HCT116 (cell line): ENCODE measurements around the gene KRT38. TPM values are rescaled to one million over a fixed set of nuclear protein-coding genes. Genes with fewer than 3 reads are reported as not detected.

Experiments
- ATAC-seq: fragments of 200-7000 bp; cut with Tn5 transposase; 2 replicates; pipeline ENCODE4 v1.9.1; 2020; ENCODE audit warnings: mild to moderate bottlenecking, moderate library complexity
- BruUV-seq: library from RNA; stranded (reverse); fragments of 400-500 nt; replicated peaks from 2 replicates; lab custom pipeline; 2021; lab: Mats Ljungman, UMichigan
- CTCF ChIA-PET: fragments of 300-600 bp; sonication (Branson Sonifier 250); formaldehyde crosslinking; loops from one replicate; lab custom pipeline; 2021; ENCODE audit warnings: antibody characterized with exemption; lab: Charles Lee
- POLR2A ChIA-PET: fragments of 300-600, 350-600 bp; sonication (Branson Sonifier 250); formaldehyde crosslinking; loops from one replicate; lab custom pipeline; 2021; ENCODE audit warnings: antibody characterized with exemption; lab: Charles Lee
- RAD21 ChIA-PET, 2 experiments: fragments of 300-600 bp; sonication (Branson Sonifier 250); formaldehyde crosslinking; loops; one replicate each; lab custom pipeline; 2023; ENCODE audit warnings: low total read pairs in 2 of 2; ENCODE audit not compliant: uncharacterized antibody in 2 of 2, unreplicated experiment in 2 of 2, low non-redundant PET in 1 of 2; lab: Charles Lee
- DNase-seq: peaks from one replicate; pipeline ENCODE4 v3.0.0-alpha.2; 2010; ENCODE audit warnings: low read depth, low spot score
- H2AFZ ChIP-seq: fragments of 200-600 bp; shearing (Covaris generic), sonication (generic); 2 replicates; pipeline ENCODE4 v1.6.1; 2017; ENCODE audit warnings: low read depth, mixed run types, mixed read lengths, antibody characterized with exemption, low read length; ENCODE audit not compliant: poor library complexity, severe bottlenecking
- H3K27ac ChIP-seq: 2 replicates; pipeline ENCODE4 v1.5.1; 2012; ENCODE audit warnings: low read depth, low read length
- H3K27me3 ChIP-seq: fragments of 200-600 bp; sonication (generic); 2 replicates; pipeline ENCODE4 v1.6.1; 2016; ENCODE audit warnings: mixed run types, low read length, mixed read lengths; ENCODE audit not compliant: insufficient read depth
- H3K36me3 ChIP-seq, 2 experiments: fragments of 200-500 bp in 1 of 2; fragments of 200-600 bp in 1 of 2; sonication (Bioruptor generic) in 1 of 2; sonication (generic) in 1 of 2; 2 replicates each; pipeline versions ENCODE4 v1.5.1 to v1.6.1; 2014 to 2016; ENCODE audit warnings: low read length in 2 of 2, inconsistent platforms in 1 of 2, mixed read lengths in 1 of 2, mixed run types in 1 of 2; ENCODE audit not compliant: insufficient read depth in 2 of 2, control insufficient read depth in 1 of 2
- H3K4me1 ChIP-seq, 2 experiments: fragments of 200-600 bp in 1 of 2; sonication (generic) in 1 of 2; 2 replicates each; pipeline versions ENCODE4 v1.5.1 to v1.6.1; 2012 to 2017; ENCODE audit warnings: low read length in 2 of 2, inconsistent platforms in 1 of 2, mild to moderate bottlenecking in 1 of 2, mixed read lengths in 1 of 2, mixed run types in 1 of 2, moderate library complexity in 1 of 2; ENCODE audit not compliant: insufficient read depth in 2 of 2, control insufficient read depth in 1 of 2
- H3K4me2 ChIP-seq: fragments of 200-600 bp; sonication (generic); 2 replicates; pipeline ENCODE4 v1.6.1; 2017; ENCODE audit warnings: mixed run types, low read length, mixed read lengths
- H3K4me3 ChIP-seq, 2 experiments: fragments of 200-600 bp in 1 of 2; sonication (generic) in 1 of 2; replicated peaks in 1 of 2; 2 replicates each; pipeline ENCODE4 v1.5.1; 2011 to 2016; ENCODE audit warnings: low read length in 2 of 2, control low read depth in 1 of 2, low read depth in 1 of 2, mild to moderate bottlenecking in 1 of 2, mixed read lengths in 1 of 2, mixed run types in 1 of 2
- H3K79me2 ChIP-seq: fragments of 200-600 bp; sonication (generic); 2 replicates; pipeline ENCODE4 v1.6.1; 2017; ENCODE audit warnings: mild to moderate bottlenecking, mixed run types, low read length, moderate library complexity, mixed read lengths; ENCODE audit not compliant: insufficient read depth
- H3K9ac ChIP-seq: fragments of 200-600 bp; sonication (generic); 2 replicates; pipeline ENCODE4 v1.6.1; 2016; ENCODE audit warnings: low read length, mixed read lengths
- H3K9me2 ChIP-seq: fragments of 200-600 bp; sonication (generic), shearing (Covaris generic); 2 replicates; pipeline ENCODE4 v1.6.1; 2017; ENCODE audit warnings: mixed run types, mild to moderate bottlenecking, moderate library complexity; ENCODE audit not compliant: insufficient read depth
- H3K9me3 ChIP-seq, 2 experiments: fragments of 200-500 bp in 1 of 2; fragments of 200-600 bp in 1 of 2; sonication (Bioruptor generic) in 1 of 2; sonication (generic) in 1 of 2; 2 replicates each; pipeline ENCODE4 v1.6.1; 2014 to 2017; ENCODE audit warnings: low read length in 2 of 2, mixed read lengths in 2 of 2, inconsistent platforms in 1 of 2, low read depth in 1 of 2, mild to moderate bottlenecking in 1 of 2, mixed run types in 1 of 2, moderate library complexity in 1 of 2; ENCODE audit not compliant: control insufficient read depth in 1 of 2, insufficient read depth in 1 of 2
- H4K20me1 ChIP-seq: fragments of 200-600 bp; sonication (generic), shearing (Covaris generic); 2 replicates; pipeline ENCODE4 v1.6.1; 2017; ENCODE audit warnings: mixed run types, mild to moderate bottlenecking, moderate library complexity; ENCODE audit not compliant: insufficient read depth
- CBX3 ChIP-seq: IDR thresholded peaks from 2 replicates; pipeline ENCODE4 v1.6.1; 2012; ENCODE audit warnings: low read depth
- CEBPB ChIP-seq: IDR thresholded peaks from 2 replicates; pipeline ENCODE4 v1.6.1; 2012; ENCODE audit warnings: low read depth
- EGR1 ChIP-seq: IDR thresholded peaks from 2 replicates; pipeline ENCODE4 v1.6.1; 2012; ENCODE audit warnings: low read depth
- ELF1 ChIP-seq: IDR thresholded peaks from 2 replicates; pipeline ENCODE4 v1.6.1; 2012; ENCODE audit warnings: low read depth, borderline replicate concordance
- EZH2 ChIP-seq: fragments of 200-600 bp; sonication (generic); IDR thresholded peaks from 2 replicates; pipeline ENCODE4 v1.6.1; 2017; ENCODE audit warnings: antibody characterized with exemption, mixed run types
- EZH2phosphoT487 ChIP-seq: fragments of 200-600 bp; IDR thresholded peaks from 2 replicates; pipeline ENCODE4 v1.6.1; 2018; ENCODE audit warnings: antibody characterized with exemption, borderline replicate concordance
- FOSL1 ChIP-seq: IDR thresholded peaks from 2 replicates; pipeline ENCODE4 v1.6.1; 2012; ENCODE audit warnings: low read depth
- JUND ChIP-seq: IDR thresholded peaks from 2 replicates; pipeline ENCODE4 v1.6.1; 2012
- POLR2A ChIP-seq: IDR thresholded peaks from 2 replicates; pipeline ENCODE4 v1.7.0; 2011; ENCODE audit warnings: borderline replicate concordance; ENCODE audit not compliant: insufficient read depth, insufficient read length; ENCODE audit errors: extremely low read depth
- POLR2AphosphoS5 ChIP-seq: IDR thresholded peaks from 2 replicates; pipeline ENCODE4 v1.6.1; 2011; ENCODE audit warnings: mild to moderate bottlenecking, low read depth, low read length, moderate library complexity
- RAD21 ChIP-seq: IDR thresholded peaks from 2 replicates; pipeline ENCODE4 v1.6.1; 2012; ENCODE audit warnings: low read depth, mild to moderate bottlenecking
- SIN3A ChIP-seq: IDR thresholded peaks from 2 replicates; pipeline ENCODE4 v1.6.1; 2012; ENCODE audit warnings: low read depth
- SP1 ChIP-seq: IDR thresholded peaks from 2 replicates; pipeline ENCODE4 v1.6.1; 2012; ENCODE audit warnings: low read depth
- SRF ChIP-seq: IDR thresholded peaks from 2 replicates; pipeline ENCODE4 v1.6.1; 2012; ENCODE audit warnings: low read depth
- TCF7L2 ChIP-seq: IDR thresholded peaks from 2 replicates; pipeline ENCODE4 v1.7.0; 2011; ENCODE audit warnings: borderline replicate concordance, inconsistent platforms; ENCODE audit not compliant: insufficient read depth, insufficient read length; ENCODE audit errors: extremely low read depth
- YY1 ChIP-seq: IDR thresholded peaks from 2 replicates; pipeline ENCODE4 v1.6.1; 2011; ENCODE audit warnings: low read length, low read depth, moderate library complexity, mild to moderate bottlenecking; ENCODE audit not compliant: insufficient replicate concordance; ENCODE audit errors: extremely low read depth
- ZNF274 ChIP-seq: fragments of 200-500 bp; sonication (Bioruptor generic); IDR thresholded peaks from 2 replicates; pipeline ENCODE4 v1.6.1; 2014; ENCODE audit warnings: mild to moderate bottlenecking, low read depth, low read length, inconsistent platforms
- intact Hi-C: fragments of 100-400 bp; cut with micrococcal nuclease; formaldehyde crosslinking; loops from 2 replicates; pipeline ENCODE4 v1.10.0; 2022
- total RNA-seq: library from RNA; stranded (reverse); gene quantifications from one replicate; pipeline ENCODE4 v1.2.1, GENCODE V29; 2021; ENCODE audit not compliant: unreplicated experiment
- TF ChIP-seq, protein P1 (sequence below): IDR thresholded peaks from 2 replicates; pipeline ENCODE4 v1.6.1; 2012
- TF ChIP-seq, protein P2 (sequence below): IDR thresholded peaks from 2 replicates; pipeline ENCODE4 v1.6.1; 2012; ENCODE audit warnings: low read depth
- TF ChIP-seq, protein P3 (sequence below): IDR thresholded peaks from 2 replicates; pipeline ENCODE4 v1.6.1; 2011; ENCODE audit warnings: mild to moderate bottlenecking, low read length, moderate library complexity; ENCODE audit not compliant: insufficient replicate concordance; ENCODE audit errors: extremely low read depth

KRT38 gene
- total RNA-seq, 1 experiment from 2014 or later = not detected

DNA sequence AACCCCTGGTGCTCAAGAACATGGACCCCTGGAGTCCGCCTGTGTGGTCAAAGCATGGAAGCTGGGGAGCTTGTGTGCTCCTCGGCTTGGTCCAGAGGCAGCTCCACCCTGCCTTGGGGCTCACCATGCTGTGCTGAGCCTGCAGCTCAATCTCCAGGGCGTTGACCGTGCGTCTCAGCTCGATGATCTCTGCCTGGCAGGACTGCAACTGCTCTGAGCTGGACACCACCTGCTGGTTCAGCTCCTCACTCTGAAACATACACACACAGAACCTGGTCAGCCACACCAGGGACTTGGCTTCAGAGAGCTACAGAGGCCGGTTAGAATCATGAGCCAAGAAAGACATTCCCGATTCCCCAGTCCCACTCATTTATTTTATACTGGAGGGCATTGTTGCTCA lies 37.5 kb upstream of the KRT38 start:
- CTCF ChIA-PET = no interaction called here

More for the DNA sequence above, 37.5 kb upstream of the KRT38 start:
- H2AFZ ChIP-seq = no peak overlapping the region
- TF ChIP-seq, protein P1, sequence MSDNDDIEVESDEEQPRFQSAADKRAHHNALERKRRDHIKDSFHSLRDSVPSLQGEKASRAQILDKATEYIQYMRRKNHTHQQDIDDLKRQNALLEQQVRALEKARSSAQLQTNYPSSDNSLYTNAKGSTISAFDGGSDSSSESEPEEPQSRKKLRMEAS = no peak
- TF ChIP-seq EGR1 (no peak), SP1 (no peak), RAD21 (no peak), CBX3 (no peak), YY1 (no peak), POLR2A (no peak), CEBPB (no peak), FOSL1 (no peak), SRF (no peak), ZNF274 (no peak), ELF1 (no peak), EZH2 (no peak), SIN3A (no peak), EZH2phosphoT487 (no peak), JUND (no peak), TCF7L2 (no peak), POLR2AphosphoS5 (no peak)
- TF ChIP-seq, protein P2, sequence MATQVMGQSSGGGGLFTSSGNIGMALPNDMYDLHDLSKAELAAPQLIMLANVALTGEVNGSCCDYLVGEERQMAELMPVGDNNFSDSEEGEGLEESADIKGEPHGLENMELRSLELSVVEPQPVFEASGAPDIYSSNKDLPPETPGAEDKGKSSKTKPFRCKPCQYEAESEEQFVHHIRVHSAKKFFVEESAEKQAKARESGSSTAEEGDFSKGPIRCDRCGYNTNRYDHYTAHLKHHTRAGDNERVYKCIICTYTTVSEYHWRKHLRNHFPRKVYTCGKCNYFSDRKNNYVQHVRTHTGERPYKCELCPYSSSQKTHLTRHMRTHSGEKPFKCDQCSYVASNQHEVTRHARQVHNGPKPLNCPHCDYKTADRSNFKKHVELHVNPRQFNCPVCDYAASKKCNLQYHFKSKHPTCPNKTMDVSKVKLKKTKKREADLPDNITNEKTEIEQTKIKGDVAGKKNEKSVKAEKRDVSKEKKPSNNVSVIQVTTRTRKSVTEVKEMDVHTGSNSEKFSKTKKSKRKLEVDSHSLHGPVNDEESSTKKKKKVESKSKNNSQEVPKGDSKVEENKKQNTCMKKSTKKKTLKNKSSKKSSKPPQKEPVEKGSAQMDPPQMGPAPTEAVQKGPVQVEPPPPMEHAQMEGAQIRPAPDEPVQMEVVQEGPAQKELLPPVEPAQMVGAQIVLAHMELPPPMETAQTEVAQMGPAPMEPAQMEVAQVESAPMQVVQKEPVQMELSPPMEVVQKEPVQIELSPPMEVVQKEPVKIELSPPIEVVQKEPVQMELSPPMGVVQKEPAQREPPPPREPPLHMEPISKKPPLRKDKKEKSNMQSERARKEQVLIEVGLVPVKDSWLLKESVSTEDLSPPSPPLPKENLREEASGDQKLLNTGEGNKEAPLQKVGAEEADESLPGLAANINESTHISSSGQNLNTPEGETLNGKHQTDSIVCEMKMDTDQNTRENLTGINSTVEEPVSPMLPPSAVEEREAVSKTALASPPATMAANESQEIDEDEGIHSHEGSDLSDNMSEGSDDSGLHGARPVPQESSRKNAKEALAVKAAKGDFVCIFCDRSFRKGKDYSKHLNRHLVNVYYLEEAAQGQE = no peak
- TF ChIP-seq, protein P3, sequence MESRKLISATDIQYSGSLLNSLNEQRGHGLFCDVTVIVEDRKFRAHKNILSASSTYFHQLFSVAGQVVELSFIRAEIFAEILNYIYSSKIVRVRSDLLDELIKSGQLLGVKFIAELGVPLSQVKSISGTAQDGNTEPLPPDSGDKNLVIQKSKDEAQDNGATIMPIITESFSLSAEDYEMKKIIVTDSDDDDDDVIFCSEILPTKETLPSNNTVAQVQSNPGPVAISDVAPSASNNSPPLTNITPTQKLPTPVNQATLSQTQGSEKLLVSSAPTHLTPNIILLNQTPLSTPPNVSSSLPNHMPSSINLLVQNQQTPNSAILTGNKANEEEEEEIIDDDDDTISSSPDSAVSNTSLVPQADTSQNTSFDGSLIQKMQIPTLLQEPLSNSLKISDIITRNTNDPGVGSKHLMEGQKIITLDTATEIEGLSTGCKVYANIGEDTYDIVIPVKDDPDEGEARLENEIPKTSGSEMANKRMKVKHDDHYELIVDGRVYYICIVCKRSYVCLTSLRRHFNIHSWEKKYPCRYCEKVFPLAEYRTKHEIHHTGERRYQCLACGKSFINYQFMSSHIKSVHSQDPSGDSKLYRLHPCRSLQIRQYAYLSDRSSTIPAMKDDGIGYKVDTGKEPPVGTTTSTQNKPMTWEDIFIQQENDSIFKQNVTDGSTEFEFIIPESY = no peak
- H3K27ac ChIP-seq = no peak overlapping the region
- RAD21 ChIA-PET = no interaction called here
- no peaks in the 10 kb centered on the region for H3K9me2 ChIP-seq
- no peaks in the 10 kb centered on the region for H3K79me2 ChIP-seq
- H3K9ac ChIP-seq = no peak overlapping the region
- no peak overlapping the region for H3K4me2 ChIP-seq
- H3K9me3 ChIP-seq = no peaks in the 10 kb centered on the region
- no peaks in the 10 kb centered on the region for H3K4me1 ChIP-seq
- DNase-seq (no peak), ATAC-seq (no peak)
- intact Hi-C loops = no loop called here
- no TSS peak for BruUV-seq
- H3K4me3 ChIP-seq = no peak overlapping the region
- no peaks in the 10 kb centered on the region for H3K36me3 ChIP-seq
- POLR2A ChIA-PET = no interaction called here
- no peaks in the 10 kb centered on the region for H3K27me3 ChIP-seq
- H4K20me1 ChIP-seq = no peaks in the 10 kb centered on the region
